ENCODE data around the gene MYH15. TPM values are rescaled to one million over a fixed set of nuclear protein-coding genes. Genes with fewer than 3 reads are reported as not detected.

The MYH15 gene
- total RNA-seq, 1 donor: under 0.01 TPM

DNA sequence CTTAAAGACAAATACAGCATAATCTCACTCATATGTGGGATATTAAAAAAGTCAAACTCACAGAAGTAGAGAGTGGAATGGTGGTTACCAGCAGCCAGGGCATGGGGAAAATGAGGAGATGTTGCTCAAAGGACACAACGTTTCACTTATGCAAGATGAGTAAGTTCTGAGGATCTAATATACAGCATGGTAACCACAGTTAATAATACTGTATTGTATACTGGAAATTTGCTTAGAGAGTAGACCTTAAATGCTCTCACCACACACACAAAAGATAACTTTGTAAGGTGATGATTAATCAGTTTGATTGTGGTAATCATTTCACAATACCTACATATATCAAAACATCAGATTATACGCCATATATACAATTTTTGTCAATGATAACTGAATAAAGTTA lies 60.0 kb downstream of the MYH15 start:
- no peak for DNase-seq (ENCODE audit: low read depth)
- H3K4me3 ChIP-seq (ENCODE audit: low read depth, low read length): no peak overlapping the region
- TF ChIP-seq, protein P1, sequence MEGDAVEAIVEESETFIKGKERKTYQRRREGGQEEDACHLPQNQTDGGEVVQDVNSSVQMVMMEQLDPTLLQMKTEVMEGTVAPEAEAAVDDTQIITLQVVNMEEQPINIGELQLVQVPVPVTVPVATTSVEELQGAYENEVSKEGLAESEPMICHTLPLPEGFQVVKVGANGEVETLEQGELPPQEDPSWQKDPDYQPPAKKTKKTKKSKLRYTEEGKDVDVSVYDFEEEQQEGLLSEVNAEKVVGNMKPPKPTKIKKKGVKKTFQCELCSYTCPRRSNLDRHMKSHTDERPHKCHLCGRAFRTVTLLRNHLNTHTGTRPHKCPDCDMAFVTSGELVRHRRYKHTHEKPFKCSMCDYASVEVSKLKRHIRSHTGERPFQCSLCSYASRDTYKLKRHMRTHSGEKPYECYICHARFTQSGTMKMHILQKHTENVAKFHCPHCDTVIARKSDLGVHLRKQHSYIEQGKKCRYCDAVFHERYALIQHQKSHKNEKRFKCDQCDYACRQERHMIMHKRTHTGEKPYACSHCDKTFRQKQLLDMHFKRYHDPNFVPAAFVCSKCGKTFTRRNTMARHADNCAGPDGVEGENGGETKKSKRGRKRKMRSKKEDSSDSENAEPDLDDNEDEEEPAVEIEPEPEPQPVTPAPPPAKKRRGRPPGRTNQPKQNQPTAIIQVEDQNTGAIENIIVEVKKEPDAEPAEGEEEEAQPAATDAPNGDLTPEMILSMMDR (IDR thresholded peaks at IDR 0.05; ENCODE audit: insufficient read depth, low read depth, low read length): no peak

DNA sequence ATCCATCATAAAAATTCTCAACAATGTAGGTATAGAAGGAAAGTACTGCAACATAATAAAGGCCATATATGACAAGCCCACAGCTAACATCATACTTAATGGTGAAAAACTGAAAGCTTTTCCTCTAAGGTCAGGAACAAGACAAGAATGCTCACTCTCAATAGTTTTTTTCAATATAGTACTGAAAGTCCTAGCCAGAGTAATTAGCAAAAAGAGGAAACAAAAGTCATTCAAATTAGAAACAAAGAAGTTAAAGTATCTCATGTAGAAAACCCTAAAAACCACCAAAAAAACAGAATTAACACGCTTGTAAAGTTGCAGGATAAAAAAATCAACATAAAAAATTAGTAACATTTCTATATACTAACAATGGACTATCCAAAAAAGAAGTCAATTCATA lies 61.8 kb downstream of the MYH15 start:
- no peak overlapping the region for H3K4me3 ChIP-seq (ENCODE audit: low read depth, low read length)
- TF ChIP-seq, protein P1 (IDR thresholded peaks at IDR 0.05; ENCODE audit: insufficient read depth, low read depth, low read length): no peak

DNA sequence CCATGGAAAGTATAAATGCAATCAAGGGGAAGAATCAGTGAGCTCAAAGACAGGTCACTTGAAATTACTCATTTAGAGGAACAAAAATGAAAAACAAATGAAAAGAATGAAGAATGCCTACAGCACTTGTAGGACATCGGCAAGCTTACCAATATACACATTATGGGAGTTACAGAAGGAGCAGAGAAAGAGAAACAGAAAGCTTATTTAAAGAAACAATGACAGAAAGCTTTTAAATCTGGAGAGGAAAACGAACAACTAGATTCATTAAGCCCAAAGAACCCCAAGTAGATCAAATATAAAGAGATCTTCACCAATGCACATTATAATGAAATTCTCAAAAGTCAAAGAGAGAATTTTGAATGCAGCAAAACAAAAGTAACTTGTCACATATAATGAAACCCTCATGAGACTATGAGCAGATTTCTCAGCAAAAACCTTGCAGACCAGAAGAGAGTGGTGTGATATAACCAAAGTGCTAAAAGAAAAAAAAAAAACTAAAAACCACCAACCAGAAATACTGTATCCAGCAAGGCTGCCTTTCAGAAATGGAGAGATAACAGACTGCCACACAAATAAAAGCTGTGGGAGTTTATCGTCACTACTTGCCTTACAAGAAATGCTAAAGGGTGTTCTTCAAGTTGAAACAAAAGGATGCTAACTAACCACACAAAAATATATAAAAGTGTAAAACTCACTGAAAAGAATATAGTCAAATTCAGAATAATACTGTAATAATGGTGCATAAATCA lies 63.1 kb downstream of the MYH15 start:
- H3K4me3 ChIP-seq (ENCODE audit: low read depth, low read length): no peak overlapping the region
- DNase-seq (ENCODE audit: low read depth): no peak
- TF ChIP-seq, protein P1 (IDR thresholded peaks at IDR 0.05; ENCODE audit: insufficient read depth, low read depth, low read length): no peak

More for the DNA sequence above, 61.8 kb downstream of the MYH15 start:
- DNase-seq (ENCODE audit: low read depth): no peak

DNA sequence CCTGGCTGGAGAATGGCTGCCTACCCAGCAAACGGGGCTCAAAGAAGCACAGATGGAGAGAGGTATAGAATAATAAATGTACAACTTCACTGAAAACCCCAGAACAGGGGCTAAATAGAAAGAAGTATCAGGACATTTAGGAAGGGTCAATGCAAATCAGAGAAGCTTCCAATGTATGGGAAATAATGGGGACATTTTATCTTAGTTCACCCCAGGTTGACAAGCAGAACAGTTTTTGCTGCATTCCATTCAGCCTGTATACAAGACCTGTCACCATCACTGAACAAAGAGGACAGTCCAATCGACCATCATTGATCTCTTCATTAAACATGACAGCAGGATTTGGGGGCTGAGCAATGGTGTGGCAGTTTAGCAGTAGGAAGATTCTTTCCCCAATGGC lies 68.1 kb downstream of the MYH15 start:
- H3K4me3 ChIP-seq (ENCODE audit: low read depth, low read length): no peak overlapping the region
- DNase-seq (ENCODE audit: low read depth): no peak
- TF ChIP-seq, protein P1 (IDR thresholded peaks at IDR 0.05; ENCODE audit: insufficient read depth, low read depth, low read length): no peak

DNA sequence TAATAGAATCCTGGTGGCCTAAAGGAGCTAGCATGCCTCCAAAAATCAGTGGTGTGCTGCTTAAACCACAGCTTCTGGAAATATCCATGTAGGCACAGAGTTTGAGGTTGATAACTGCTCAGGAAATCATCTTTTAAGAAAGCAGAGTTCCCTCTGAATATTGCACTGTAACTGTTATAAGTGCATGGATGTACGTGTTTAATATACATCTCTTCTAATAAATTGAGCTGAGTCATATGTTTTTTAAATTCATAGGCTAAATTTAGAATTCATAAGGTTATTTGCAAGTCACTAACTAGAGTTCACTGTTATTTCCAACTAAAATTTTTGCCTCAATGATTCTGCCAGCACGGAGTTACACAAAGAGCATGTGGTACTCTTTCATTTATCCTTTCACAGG lies 68.9 kb downstream of the MYH15 start:
- no peak for DNase-seq (ENCODE audit: low read depth)
- TF ChIP-seq, protein P1 (IDR thresholded peaks at IDR 0.05; ENCODE audit: insufficient read depth, low read depth, low read length): no peak
- H3K4me3 ChIP-seq (ENCODE audit: low read depth, low read length): no peak overlapping the region

DNA sequence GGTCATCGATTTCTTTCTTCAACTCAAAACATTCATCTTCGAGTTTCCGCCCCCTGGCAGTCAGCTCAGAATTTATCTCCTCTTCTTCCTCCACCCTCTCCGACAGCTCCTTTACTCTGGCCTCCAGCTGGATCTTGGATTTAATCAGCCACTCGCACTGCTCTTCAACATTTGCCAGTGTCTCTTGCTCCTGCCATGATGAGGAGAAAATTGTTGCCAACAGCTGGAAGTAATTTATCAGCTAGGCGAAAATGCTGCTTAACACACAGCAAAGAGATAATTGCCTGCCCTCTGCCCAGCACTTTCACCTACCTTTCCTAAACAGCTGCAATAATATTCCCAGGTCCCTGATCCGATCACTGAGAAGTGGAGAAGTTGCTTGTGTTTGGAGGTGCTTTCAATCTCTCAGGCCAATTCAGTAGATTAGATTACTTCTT lies 69.3 kb downstream of the MYH15 start:
- no peak overlapping the region for H3K4me3 ChIP-seq (ENCODE audit: low read depth, low read length)
- TF ChIP-seq, protein P1 (IDR thresholded peaks at IDR 0.05; ENCODE audit: insufficient read depth, low read depth, low read length): no peak
- DNase-seq (ENCODE audit: low read depth): no peak

DNA sequence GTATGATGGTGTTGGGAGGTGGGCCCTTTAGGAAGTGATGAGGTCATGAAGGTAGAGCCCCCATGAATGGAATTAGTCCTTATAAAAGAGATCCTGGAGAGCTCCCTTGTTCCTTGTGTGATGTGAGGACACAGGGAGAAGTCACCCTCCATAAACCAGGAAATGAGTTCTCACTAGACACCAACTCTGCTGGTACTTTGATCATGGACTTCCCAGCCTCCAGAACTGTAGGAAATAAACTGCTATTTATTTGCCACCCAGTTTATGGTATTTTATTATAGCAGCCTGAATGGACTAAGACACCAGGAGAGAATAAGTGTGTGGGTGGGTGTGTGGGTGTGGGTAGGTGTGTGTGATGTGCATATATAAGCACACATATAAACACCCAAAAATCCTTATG lies 71.9 kb downstream of the MYH15 start:
- TF ChIP-seq, protein P1 (IDR thresholded peaks at IDR 0.05; ENCODE audit: insufficient read depth, low read depth, low read length): no peak
- no peak for DNase-seq (ENCODE audit: low read depth)
- H3K4me3 ChIP-seq (ENCODE audit: low read depth, low read length): no peak overlapping the region
